Liver (tissue), 9 donors: ENCODE measurements around the gene PLCL1. TPM values are rescaled to one million over a fixed set of nuclear protein-coding genes. Genes with fewer than 3 reads are reported as not detected.

Source experiments
- DNase-seq: peaks from one replicate; pipeline ENCODE4 v3.0.0-alpha.2; 2017; ENCODE audit warnings: low spot score
- H3K27ac ChIP-seq, 2 donors: one replicate each; pipeline ENCODE4 v1.7.0; 2013; ENCODE audit warnings: inconsistent platforms in 2 of 2, low read length in 2 of 2, control low read depth in 1 of 2, low read depth in 1 of 2, mild to moderate bottlenecking in 1 of 2
- H3K27me3 ChIP-seq, 4 donors: one replicate each; pipeline versions ENCODE4 v1.6.1 to v1.7.0; 2013; ENCODE audit warnings: low read length in 3 of 4, inconsistent platforms in 1 of 4, mild to moderate bottlenecking in 1 of 4, moderate library complexity in 1 of 4; ENCODE audit not compliant: control insufficient read depth in 4 of 4, insufficient read depth in 4 of 4
- H3K36me3 ChIP-seq, 4 donors: one replicate each; pipeline versions ENCODE4 v1.6.1 to v1.7.0; 2013; ENCODE audit warnings: low read length in 3 of 4, mild to moderate bottlenecking in 3 of 4, low read depth in 1 of 4, moderate library complexity in 1 of 4; ENCODE audit not compliant: control insufficient read depth in 4 of 4, insufficient read depth in 3 of 4
- H3K4me1 ChIP-seq, 4 donors: one replicate each; pipeline versions ENCODE4 v1.6.1 to v1.7.0; 2013; ENCODE audit warnings: low read length in 3 of 4, mild to moderate bottlenecking in 3 of 4, moderate library complexity in 1 of 4; ENCODE audit not compliant: control insufficient read depth in 4 of 4, insufficient read depth in 4 of 4
- H3K4me3 ChIP-seq, 3 donors: one replicate each; pipeline versions ENCODE4 v1.6.1 to v1.7.0; 2013; ENCODE audit warnings: low read length in 3 of 3, control low read depth in 1 of 3, low read depth in 1 of 3, mild to moderate bottlenecking in 1 of 3
- H3K9ac ChIP-seq, 2 donors: one replicate each; pipeline ENCODE4 v1.7.0; 2013; ENCODE audit warnings: low read length in 2 of 2, mild to moderate bottlenecking in 2 of 2, moderate library complexity in 2 of 2, control low read depth in 1 of 2, low read depth in 1 of 2
- H3K9me3 ChIP-seq, 4 donors: one replicate each; pipeline versions ENCODE4 v1.6.1 to v1.7.0; 2013; ENCODE audit warnings: low read length in 3 of 4; ENCODE audit not compliant: control insufficient read depth in 4 of 4
- ATF3 ChIP-seq: IDR thresholded peaks from 2 replicates; pipeline ENCODE4 v1.6.1; 2016; ENCODE audit warnings: antibody characterized with exemption
- CTCF ChIP-seq: fragments of 150-350 bp; IDR thresholded peaks from 2 replicates; pipeline ENCODE4 v1.5.1; 2017; ENCODE audit warnings: improper control_type of control experiment, low read depth, low read length; ENCODE audit not compliant: missing input control
- EGR1 ChIP-seq, 2 donors: IDR thresholded peaks; 2 replicates each; pipeline ENCODE4 v1.6.1; 2016 to 2018; ENCODE audit warnings: antibody characterized with exemption in 2 of 2, low read depth in 2 of 2
- FOXA1 ChIP-seq: IDR thresholded peaks from 2 replicates; pipeline ENCODE4 v1.6.1; 2016; ENCODE audit warnings: antibody characterized with exemption
- FOXA2 ChIP-seq: IDR thresholded peaks from 2 replicates; pipeline ENCODE4 v1.6.1; 2016; ENCODE audit warnings: antibody characterized with exemption
- GABPA ChIP-seq, 2 donors: IDR thresholded peaks in 1 of 2; conservative IDR thresholded peaks in 1 of 2; 2 replicates each; pipeline ENCODE4 v1.6.1; 2016; ENCODE audit warnings: antibody characterized with exemption in 2 of 2, mild to moderate bottlenecking in 1 of 2, moderate library complexity in 1 of 2
- HNF4A ChIP-seq, 2 donors: conservative IDR thresholded peaks; 2 replicates each; pipeline ENCODE4 v1.6.1; 2016; ENCODE audit warnings: antibody characterized with exemption in 2 of 2, mild to moderate bottlenecking in 2 of 2
- HNF4G ChIP-seq: IDR thresholded peaks from 2 replicates; pipeline ENCODE4 v1.6.1; 2016; ENCODE audit warnings: antibody characterized with exemption
- JUND ChIP-seq, 2 donors: IDR thresholded peaks; 2 replicates each; pipeline ENCODE4 v1.6.1; 2016; ENCODE audit warnings: antibody characterized with exemption in 2 of 2
- MAX ChIP-seq: IDR thresholded peaks from 2 replicates; pipeline ENCODE4 v1.6.1; 2016; ENCODE audit warnings: antibody characterized with exemption
- NR2F2 ChIP-seq: IDR thresholded peaks from 2 replicates; pipeline ENCODE4 v1.6.1; 2016; ENCODE audit warnings: antibody characterized with exemption
- REST ChIP-seq: IDR thresholded peaks from 2 replicates; pipeline ENCODE4 v1.6.1; 2016; ENCODE audit warnings: antibody characterized with exemption, mild to moderate bottlenecking
- RXRA ChIP-seq, 2 donors: IDR thresholded peaks; 2 replicates each; pipeline ENCODE4 v1.6.1; 2017 to 2018; ENCODE audit warnings: antibody characterized with exemption in 2 of 2, mild to moderate bottlenecking in 1 of 2
- SP1 ChIP-seq: IDR thresholded peaks from 2 replicates; pipeline ENCODE4 v1.6.1; 2018; ENCODE audit warnings: antibody characterized with exemption, mild to moderate bottlenecking
- TAF1 ChIP-seq: conservative IDR thresholded peaks from 2 replicates; pipeline ENCODE4 v1.6.1; 2016; ENCODE audit warnings: antibody characterized with exemption, mild to moderate bottlenecking
- YY1 ChIP-seq: IDR thresholded peaks from 2 replicates; pipeline ENCODE4 v1.6.1; 2016; ENCODE audit warnings: antibody characterized with exemption, mild to moderate bottlenecking
- ZBTB33 ChIP-seq: IDR thresholded peaks from 2 replicates; pipeline ENCODE4 v1.6.1; 2016; ENCODE audit warnings: antibody characterized with exemption
- WGBS: extraction: QIAGEN DNeasy Blood & Tissue Kit; methylation state at CpG from one replicate; pipeline ENCODE4 v1.1.7; 2013; 5-methylcytosine and 5-hydroxymethylcytosine counted together
- polyA plus RNA-seq, 2 donors: library from polyadenylated mRNA; stranded (reverse) in 1 of 2; unstranded in 1 of 2; fragments of 200-250 nt in 1 of 2; fragments of >200 nt in 1 of 2; fragmentation: Nextera tagmentation in 1 of 2; extraction: Ambion mirVana in 1 of 2; gene quantifications; one replicate each; pipeline versions ENCODE4 v1.2.1 to v1.2.3, GENCODE V29; 2013 to 2015
- total RNA-seq, 2 donors: library from RNA; depleted of rRNA; stranded (reverse); fragments of >200 nt; gene quantifications; one replicate each; pipeline ENCODE4 v1.2.3, GENCODE V29; 2014
- donor health status: healthy.
- donor health status: healthy.
- donor health status: healthy.
- donor health status: healthy.
- donor health status: healthy.

PLCL1 gene
- total and polyA plus RNA-seq, 4 donors = 0.08 to 0.59 (median 0.31) TPM

GRCh38 chr2:197884252-197884651 lies 79.9 kb downstream of the PLCL1 start:
- H3K36me3 ChIP-seq = no peaks in the 10 kb centered on the region
- H3K27ac ChIP-seq = no peak overlapping the region
- 68% methylated on average over 3 of the region's 3 CpGs for WGBS
- H3K4me3 ChIP-seq = no peak overlapping the region
- no peak for DNase-seq
- no peaks in the 10 kb centered on the region for H3K9me3 ChIP-seq
- TF ChIP-seq YY1 = no peak
- no peak for TF ChIP-seq NR2F2
- no peak for TF ChIP-seq SP1
- TF ChIP-seq MAX = no peak
- TF ChIP-seq REST = no peak
- TF ChIP-seq RXRA (IDR thresholded peaks at IDR 0.05) = no peak
- TF ChIP-seq JUND (IDR thresholded peaks at IDR 0.05) = no peak
- TF ChIP-seq FOXA1 = no peak
- no peak for TF ChIP-seq EGR1 (IDR thresholded peaks at IDR 0.05; ENCODE audit: low read depth in 2 of 2)
- no peak for TF ChIP-seq GABPA (IDR thresholded peaks at IDR 0.05 in 1 of 2, conservative IDR thresholded peaks at IDR 0.05 in 1 of 2)
- no peak for TF ChIP-seq TAF1
- no peak for TF ChIP-seq HNF4G
- TF ChIP-seq CTCF = no peak
- H3K27me3 ChIP-seq = no peaks in the 10 kb centered on the region
- no peak overlapping the region for H3K9ac ChIP-seq
- H3K4me1 ChIP-seq = no peaks in the 10 kb centered on the region

- no peaks in the 10 kb centered on the region for H3K9me3 ChIP-seq
- no peak overlapping the region for H3K27ac ChIP-seq
- no peaks in the 10 kb centered on the region for H3K27me3 ChIP-seq
- no peaks in the 10 kb centered on the region for H3K36me3 ChIP-seq
- DNase-seq = no peak
- no peaks in the 10 kb centered on the region for H3K4me1 ChIP-seq
- no peak overlapping the region for H3K4me3 ChIP-seq
- H3K9ac ChIP-seq = no peak overlapping the region
- 87% methylated on average over 3 of the region's 3 CpGs for WGBS
- no peak for TF ChIP-seq YY1
- TF ChIP-seq CTCF = no peak
- TF ChIP-seq SP1 = no peak
- no peak for TF ChIP-seq ZBTB33
- no peak for TF ChIP-seq TAF1
- no peak for TF ChIP-seq FOXA2
- TF ChIP-seq JUND (IDR thresholded peaks at IDR 0.05) = no peak
- no peak for TF ChIP-seq FOXA1
- TF ChIP-seq HNF4A (conservative IDR thresholded peaks at IDR 0.05) = no peak
- no peak for TF ChIP-seq RXRA (IDR thresholded peaks at IDR 0.05)
- TF ChIP-seq ATF3 = no peak
- no peak for TF ChIP-seq GABPA (IDR thresholded peaks at IDR 0.05 in 1 of 2, conservative IDR thresholded peaks at IDR 0.05 in 1 of 2)
- no peak for TF ChIP-seq REST
- TF ChIP-seq MAX = no peak
- TF ChIP-seq NR2F2 = no peak
- TF ChIP-seq EGR1 (IDR thresholded peaks at IDR 0.05; ENCODE audit: low read depth in 2 of 2) = no peak
Observed at GRCh38 chr2:197885126-197885525, 80.7 kb downstream of the PLCL1 start.
